ENCODE results near the gene FIZ1. TPM values are rescaled to one million over a fixed set of nuclear protein-coding genes. Genes with fewer than 3 reads are reported as not detected.

The FIZ1 gene
- total RNA-seq, 1 donor from 2014 or later: 3.9 TPM

- DNase-seq: no peak
Observed at GRCh38 chr19:55567708-55568328, 31.5 kb downstream of the FIZ1 start.

GRCh38 chr19:55566823-55567222 lies 32.5 kb downstream of the FIZ1 start:
- DNase-seq: no peak

GRCh38 chr19:55563261-55563690 lies 36.0 kb downstream of the FIZ1 start:
- no peak for DNase-seq

GRCh38 chr19:55559684-55560083 lies 39.6 kb downstream of the FIZ1 start:
- no peak for DNase-seq

GRCh38 chr19:55554741-55555152 lies 44.6 kb downstream of the FIZ1 start:
- DNase-seq: no peak

GRCh38 chr19:55554302-55554701 lies 45.0 kb downstream of the FIZ1 start:
- no peak for DNase-seq

GRCh38 chr19:55553217-55554182 lies 45.8 kb downstream of the FIZ1 start:
- no peak for DNase-seq

GRCh38 chr19:55552620-55553019 lies 46.7 kb downstream of the FIZ1 start:
- no peak for DNase-seq

- DNase-seq: no peak
Observed at GRCh38 chr19:55552206-55552605, 47.1 kb downstream of the FIZ1 start.

GRCh38 chr19:55550321-55550650 lies 49.0 kb downstream of the FIZ1 start:
- DNase-seq: no peak

- peak; percentile 80 for DNase-seq
Observed at GRCh38 chr19:55549500-55550320, 49.6 kb downstream of the FIZ1 start.

- peak; percentile 94 for DNase-seq
Observed at GRCh38 chr19:55546822-55547614, 52.3 kb downstream of the FIZ1 start.

- no peak for DNase-seq
Observed at GRCh38 chr19:55546011-55546410, 53.3 kb downstream of the FIZ1 start.

- DNase-seq: no peak
Observed at GRCh38 chr19:55545443-55545842, 53.9 kb downstream of the FIZ1 start, which contains the start of gene SBK3. Gene SBK3, minus strand, starts transcription at chr19:55545543. Its CDS starts 0 bp downstream, at chr19:55545543.

- DNase-seq: no peak
Observed at GRCh38 chr19:55544776-55545439, 54.4 kb downstream of the FIZ1 start.

GRCh38 chr19:55544014-55544413 lies 55.3 kb downstream of the FIZ1 start:
- DNase-seq: no peak

- no peak for DNase-seq
Observed at GRCh38 chr19:55543567-55543966, 55.8 kb downstream of the FIZ1 start.

- no peak for DNase-seq
Observed at GRCh38 chr19:55542292-55542855, 56.9 kb downstream of the FIZ1 start.

All from dermis blood vessel endothelial cell (primary cell).